Activated CD8-positive, alpha-beta T cell treated with anti-CD3 and anti-CD28 coated beads, Interleukin-2, amount 10 ng/mL, durations not matched to agents 7 days and 5 days (primary cell): ENCODE measurements around the gene MORC3. TPM values are rescaled to one million over a fixed set of nuclear protein-coding genes. Genes with fewer than 3 reads are reported as not detected.
A peak's percentile ranks its signal among the peaks of the same experiment; 100 is the strongest.
"Not testable (repeated sequence)": the region's sequence is repeated elsewhere in the genome, so short reads cannot be mapped to it uniquely, and the experiment has no call there.

ENCODE experiments used
- ATAC-seq: fragments of 150-1000 bp; cut with Tn5 transposase; one replicate; pipeline ENCODE4 v1.10.0; 2021; ENCODE audit warnings: moderate library complexity
- CTCF ChIA-PET: fragments of 350-600 bp; sonication (Branson Sonifier 250); formaldehyde crosslinking; loops from one replicate; lab custom pipeline; 2021; ENCODE audit warnings: antibody characterized with exemption; lab: Charles Lee
- POLR2A ChIA-PET: fragments of 350-600 bp; sonication (Branson Sonifier 250); formaldehyde crosslinking; loops from one replicate; lab custom pipeline; 2021; ENCODE audit warnings: antibody characterized with exemption; lab: Charles Lee
- DNase-seq: peaks from one replicate; pipeline ENCODE4 v3.0.0-alpha.2; 2020
- H3K27ac Mint-ChIP-seq: one replicate; pipeline ENCODE4 v1.8.0; 2021; ENCODE audit warnings: mild to moderate bottlenecking, mixed read lengths
- H3K27me3 Mint-ChIP-seq: one replicate; pipeline ENCODE4 v1.8.0; 2021; ENCODE audit warnings: low read depth, mixed read lengths
- H3K36me3 Mint-ChIP-seq: one replicate; pipeline ENCODE4 v1.8.0; 2021; ENCODE audit warnings: low read depth, mixed read lengths
- H3K4me1 Mint-ChIP-seq: one replicate; pipeline ENCODE4 v1.8.0; 2021; ENCODE audit warnings: low read depth, mixed read lengths
- H3K4me3 Mint-ChIP-seq: one replicate; pipeline ENCODE4 v1.8.0; 2021; ENCODE audit warnings: mild to moderate bottlenecking, mixed read lengths
- H3K9me3 Mint-ChIP-seq: one replicate; pipeline ENCODE4 v1.8.0; 2022; ENCODE audit warnings: mixed read lengths; ENCODE audit not compliant: insufficient read depth
- total RNA-seq, 2 experiments: library from RNA; stranded (reverse); gene quantifications; one replicate each; pipeline ENCODE4 v1.2.3, GENCODE V29; 2021

Gene MORC3
- total RNA-seq, 2 experiments from 2014 or later: 31.6 to 35.2 TPM

DNA sequence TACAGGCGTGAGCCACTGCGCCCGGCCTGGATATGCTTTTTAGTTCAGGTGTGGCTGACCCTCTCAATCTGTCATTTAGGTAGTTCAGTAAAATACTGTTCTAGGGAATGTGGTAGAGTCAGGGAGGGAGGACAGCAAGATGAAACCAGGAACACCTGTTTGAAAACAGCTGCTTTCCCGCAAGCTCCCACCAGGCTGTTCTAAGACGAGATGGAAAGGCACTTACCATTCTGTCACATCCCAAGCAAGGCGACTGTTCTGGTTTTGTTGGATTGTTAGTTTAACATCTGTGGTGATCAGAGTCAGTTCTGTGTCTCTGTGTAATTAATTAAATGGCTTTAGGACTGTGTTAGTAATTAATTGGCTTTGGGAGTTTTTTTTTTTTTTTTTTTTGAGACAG lies 68.1 kb downstream of the MORC3 start:
- no peaks in the 10 kb centered on the region for H3K27me3 Mint-ChIP-seq
- POLR2A ChIA-PET: no interaction called here
- CTCF ChIA-PET: interaction anchor here (0.8 kb wide), 1 partner anchor 66 kb away, joined by 4 read pairs; no protein-coding TSS in a partner anchor
- H3K4me3 Mint-ChIP-seq: no peak overlapping the region
- no peaks in the 10 kb centered on the region for H3K9me3 Mint-ChIP-seq
- DNase-seq (no peak), ATAC-seq (no peak)
- peaks cover 56% of the 10 kb centered on the region for H3K36me3 Mint-ChIP-seq
- peaks cover 30% of the 10 kb centered on the region for H3K4me1 Mint-ChIP-seq
- H3K27ac Mint-ChIP-seq: no peak overlapping the region

DNA sequence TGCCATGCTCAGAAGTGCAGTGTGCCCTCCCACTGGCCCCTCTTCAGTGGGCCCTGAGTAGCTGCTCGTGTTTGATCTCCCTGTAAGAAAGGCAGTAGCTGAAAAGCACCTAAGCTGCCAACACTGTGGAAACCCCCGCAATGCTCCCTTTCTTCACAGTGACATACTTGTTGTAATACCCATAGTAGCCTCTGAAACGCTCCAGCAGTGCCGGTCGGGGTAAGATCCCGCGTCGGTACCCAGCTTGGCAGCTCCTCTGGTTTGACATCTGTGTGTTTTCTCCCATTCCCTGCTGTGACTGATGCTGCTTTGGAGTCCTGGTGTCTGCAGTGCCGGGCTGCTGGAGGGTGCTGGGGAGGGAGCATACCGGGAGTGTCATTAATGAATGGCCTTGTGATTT lies 68.8 kb downstream of the MORC3 start:
- ATAC-seq (no peak), DNase-seq (no peak)
- no peaks in the 10 kb centered on the region for H3K9me3 Mint-ChIP-seq
- ChIA-PET POLR2A (no interaction called here), CTCF (interaction anchor here (0.6 to 0.8 kb wide), 2 partner anchors 67 to 1139 kb away, joined by 4 read pairs; no protein-coding TSS in a partner anchor)
- no peak overlapping the region for H3K4me3 Mint-ChIP-seq
- no peaks in the 10 kb centered on the region for H3K27me3 Mint-ChIP-seq
- H3K27ac Mint-ChIP-seq: peak overlapping the region; percentile 11
- peaks cover 30% of the 10 kb centered on the region for H3K4me1 Mint-ChIP-seq
- H3K36me3 Mint-ChIP-seq: peaks cover 59% of the 10 kb centered on the region

DNA sequence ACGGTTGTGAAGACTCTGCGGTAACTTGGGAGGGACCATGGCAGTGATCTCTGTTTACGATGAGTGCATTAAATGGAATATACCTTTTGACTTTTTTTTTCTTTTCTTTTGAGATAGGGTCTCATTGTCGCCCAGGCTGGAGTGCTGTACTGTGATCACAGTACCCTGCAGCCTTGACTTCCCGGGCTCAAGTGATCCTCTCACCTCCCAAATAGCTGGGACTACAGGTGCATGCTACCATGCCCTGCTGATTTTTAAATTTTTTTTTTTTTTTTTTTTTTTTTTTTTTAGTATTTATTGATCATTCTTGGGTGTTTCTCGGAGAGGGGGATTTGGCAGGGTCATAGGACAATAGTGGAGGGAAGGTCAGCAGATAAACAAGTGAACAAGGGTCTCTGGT lies 71.7 kb downstream of the MORC3 start:
- H3K27me3 Mint-ChIP-seq, POLR2A ChIA-PET, H3K27ac Mint-ChIP-seq, ATAC-seq, H3K4me3 Mint-ChIP-seq, H3K9me3 Mint-ChIP-seq, DNase-seq: not testable (repeated sequence)
- Mint-ChIP-seq H3K36me3 (peaks cover 65% of the 10 kb centered on the region), H3K4me1 (peaks cover 20% of the 10 kb centered on the region)
- CTCF ChIA-PET: interaction anchor here (0.8 to 1.4 kb wide), 3 partner anchors 71 to 255 kb away, joined by 3 read pairs; partner anchors contain the start of gene MORC3

DNA sequence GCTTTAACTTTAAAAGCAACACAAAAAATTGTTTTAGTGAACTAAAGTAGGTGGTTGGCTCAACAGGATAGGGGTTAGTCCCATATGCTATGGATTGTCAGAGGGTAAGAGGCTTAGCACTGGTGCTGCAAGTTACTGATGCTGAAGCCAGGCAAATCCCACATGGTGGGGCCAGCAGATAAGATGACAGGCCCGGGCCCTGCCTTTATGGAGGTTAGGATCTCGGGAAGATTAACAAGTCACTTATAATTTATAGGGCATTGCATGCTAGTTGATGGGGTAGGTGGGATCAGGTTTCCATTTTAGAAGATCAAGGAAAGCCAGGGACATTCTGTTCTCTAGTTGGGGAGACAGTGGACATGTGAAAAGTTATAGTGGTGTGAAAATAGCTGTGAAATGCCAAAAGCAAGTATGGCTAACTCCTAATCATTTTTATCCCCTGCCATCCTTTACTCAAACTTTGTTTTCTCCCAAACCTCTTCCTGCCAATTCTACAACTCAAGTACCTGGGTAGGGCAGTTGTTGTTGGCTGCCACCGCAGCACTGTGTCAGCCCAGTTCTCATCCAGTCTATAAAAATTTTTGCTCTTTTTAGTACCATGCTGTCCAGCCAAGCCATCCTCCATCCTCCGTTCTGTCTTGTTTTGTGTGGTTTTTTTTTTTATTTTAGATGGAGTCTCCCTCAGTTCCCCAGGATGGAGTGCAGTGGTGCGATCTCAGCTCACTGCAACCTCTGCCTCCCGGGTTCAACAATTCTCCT lies 75.5 kb downstream of the MORC3 start:
- Mint-ChIP-seq H3K9me3 (no peaks in the 10 kb centered on the region), H3K4me1 (no peaks in the 10 kb centered on the region), H3K27me3 (no peaks in the 10 kb centered on the region), H3K36me3 (peaks cover 58% of the 10 kb centered on the region), H3K27ac (no peak overlapping the region), H3K4me3 (no peak overlapping the region)
- ATAC-seq (no peak), DNase-seq (no peak)
- POLR2A ChIA-PET: no interaction called here
- CTCF ChIA-PET: no interaction called here

DNA sequence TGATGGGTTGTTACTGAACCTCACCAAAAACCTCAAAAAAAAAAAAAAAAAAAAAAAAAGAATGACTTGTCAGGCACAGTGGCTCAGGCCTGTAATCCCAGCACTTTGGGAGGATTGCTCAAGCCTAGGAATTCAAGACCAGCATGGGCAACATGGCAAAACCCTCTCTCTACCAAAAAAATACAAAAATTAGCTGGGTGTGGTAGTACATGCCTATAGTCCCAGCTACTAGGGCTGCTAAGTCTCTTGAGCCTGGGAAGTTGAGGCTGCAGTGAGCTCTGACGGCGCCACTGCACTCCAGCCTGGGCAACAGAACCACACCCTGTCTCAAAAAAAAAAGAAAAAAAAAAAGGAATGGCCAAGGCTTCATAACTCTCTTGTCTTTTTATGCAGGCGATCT lies 76.3 kb downstream of the MORC3 start:
- Mint-ChIP-seq H3K36me3 (peaks cover 56% of the 10 kb centered on the region), H3K4me1 (no peaks in the 10 kb centered on the region), H3K27ac (no peak overlapping the region), H3K9me3 (no peaks in the 10 kb centered on the region), H3K4me3 (no peak overlapping the region), H3K27me3 (no peaks in the 10 kb centered on the region)
- POLR2A ChIA-PET: no interaction called here
- DNase-seq (no peak), ATAC-seq (no peak)
- CTCF ChIA-PET: interaction anchor here (0.6 kb wide), 1 partner anchor 320 kb away, joined by 3 read pairs; no protein-coding TSS in a partner anchor

DNA sequence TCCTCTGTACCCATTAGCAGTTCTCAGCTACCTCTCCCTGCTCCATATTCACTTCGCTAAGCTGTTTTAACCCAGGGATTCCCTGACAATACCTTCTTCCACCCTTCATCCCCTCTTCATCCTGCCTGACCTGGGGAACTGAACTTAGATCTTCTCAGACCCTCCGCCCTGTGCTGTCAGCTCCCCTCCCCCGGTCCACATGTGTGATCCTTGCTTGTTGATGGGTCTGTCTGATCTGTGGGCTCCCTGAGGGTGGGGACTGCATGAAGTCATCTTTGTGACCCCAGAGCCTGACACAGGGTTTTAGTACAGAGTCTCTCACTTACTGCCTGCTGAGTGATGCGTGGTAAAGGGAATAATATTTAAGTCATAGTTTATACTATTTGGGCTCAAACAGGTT lies 77.0 kb downstream of the MORC3 start:
- H3K36me3 Mint-ChIP-seq: peaks cover 54% of the 10 kb centered on the region
- POLR2A ChIA-PET: no interaction called here

DNA sequence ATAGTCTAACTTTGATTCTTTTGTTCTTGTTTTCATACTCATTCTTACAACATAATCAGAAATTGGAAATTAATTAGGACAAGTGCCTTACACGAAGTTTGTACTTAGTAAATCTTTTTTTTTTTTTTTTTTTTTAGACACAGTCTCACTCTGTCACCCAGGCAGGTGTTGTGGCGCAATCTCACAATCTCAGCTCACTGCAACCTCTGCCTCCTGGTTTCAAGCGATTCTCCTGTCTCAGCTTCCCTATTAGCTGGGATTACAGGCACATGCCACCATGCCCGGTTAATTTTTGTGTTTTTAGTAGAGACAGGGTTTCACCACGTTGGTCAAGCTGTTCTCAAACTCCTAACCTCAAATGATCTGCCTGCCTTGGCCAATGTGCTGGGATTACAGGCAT lies 77.6 kb downstream of the MORC3 start:
- ATAC-seq (no peak), DNase-seq (no peak)
- ChIA-PET CTCF (no interaction called here), POLR2A (no interaction called here)
- H3K4me3 Mint-ChIP-seq: no peak overlapping the region
- no peaks in the 10 kb centered on the region for H3K9me3 Mint-ChIP-seq
- H3K4me1 Mint-ChIP-seq: no peaks in the 10 kb centered on the region
- H3K36me3 Mint-ChIP-seq: peaks cover 54% of the 10 kb centered on the region
- H3K27me3 Mint-ChIP-seq: no peaks in the 10 kb centered on the region
- H3K27ac Mint-ChIP-seq: no peak overlapping the region

More for the DNA sequence above, 77.0 kb downstream of the MORC3 start:
- DNase-seq (no peak), ATAC-seq (no peak)
- CTCF ChIA-PET: no interaction called here
- no peaks in the 10 kb centered on the region for H3K27me3 Mint-ChIP-seq
- no peak overlapping the region for H3K4me3 Mint-ChIP-seq
- peak overlapping the region; percentile 3 for H3K27ac Mint-ChIP-seq
- H3K9me3 Mint-ChIP-seq: no peaks in the 10 kb centered on the region
- no peaks in the 10 kb centered on the region for H3K4me1 Mint-ChIP-seq

DNA sequence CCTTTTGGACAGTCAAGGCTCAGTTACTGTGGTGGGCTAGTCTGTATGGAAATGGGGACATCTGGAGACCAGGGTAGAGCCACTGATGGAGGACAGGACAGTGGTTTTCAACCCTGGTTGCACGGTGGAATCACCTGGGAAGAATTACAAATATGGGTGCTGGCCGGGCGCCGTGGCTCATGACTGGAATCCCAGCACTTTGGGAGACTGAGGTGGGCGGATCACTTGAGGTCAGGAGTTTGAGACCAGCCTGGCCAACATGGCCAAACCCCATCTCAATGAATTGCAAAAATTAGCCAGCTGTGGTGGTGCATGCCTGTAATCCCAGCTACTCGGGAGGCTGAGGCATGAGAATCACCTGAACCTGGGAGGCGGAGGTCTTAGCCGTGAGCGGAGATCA lies 79.7 kb downstream of the MORC3 start:
- H3K36me3 Mint-ChIP-seq: peaks cover 50% of the 10 kb centered on the region
- H3K4me3 Mint-ChIP-seq, H3K4me1 Mint-ChIP-seq, H3K27ac Mint-ChIP-seq, H3K9me3 Mint-ChIP-seq, ATAC-seq, CTCF ChIA-PET, DNase-seq, H3K27me3 Mint-ChIP-seq, POLR2A ChIA-PET: not testable (repeated sequence)

DNA sequence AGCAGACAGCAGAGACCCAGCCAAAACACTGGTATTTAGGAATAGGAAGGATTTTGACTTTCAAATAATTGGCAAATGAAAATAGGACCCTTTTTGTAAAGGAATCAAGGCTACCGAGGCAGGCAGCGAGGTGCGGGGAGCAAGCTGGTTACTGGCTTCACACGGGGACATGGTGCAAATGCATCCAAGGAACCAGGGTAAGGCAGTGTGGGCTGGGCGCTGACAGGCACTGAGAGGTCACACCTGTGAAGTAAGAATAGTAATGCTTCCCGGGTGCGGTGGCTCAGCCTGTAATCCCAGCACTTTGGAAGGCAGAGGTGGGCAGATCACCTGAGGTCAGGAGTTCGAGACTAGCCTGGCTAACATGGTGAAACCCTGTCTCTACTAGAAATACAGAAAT lies 80.7 kb downstream of the MORC3 start:
- no peak for DNase-seq
- Mint-ChIP-seq H3K27ac (no peak overlapping the region), H3K4me3 (no peak overlapping the region), H3K36me3 (peaks cover 52% of the 10 kb centered on the region), H3K27me3 (no peaks in the 10 kb centered on the region), H3K4me1 (no peaks in the 10 kb centered on the region), H3K9me3 (no peaks in the 10 kb centered on the region)
- ChIA-PET CTCF (no interaction called here), POLR2A (no interaction called here)
- ATAC-seq: no peak

DNA sequence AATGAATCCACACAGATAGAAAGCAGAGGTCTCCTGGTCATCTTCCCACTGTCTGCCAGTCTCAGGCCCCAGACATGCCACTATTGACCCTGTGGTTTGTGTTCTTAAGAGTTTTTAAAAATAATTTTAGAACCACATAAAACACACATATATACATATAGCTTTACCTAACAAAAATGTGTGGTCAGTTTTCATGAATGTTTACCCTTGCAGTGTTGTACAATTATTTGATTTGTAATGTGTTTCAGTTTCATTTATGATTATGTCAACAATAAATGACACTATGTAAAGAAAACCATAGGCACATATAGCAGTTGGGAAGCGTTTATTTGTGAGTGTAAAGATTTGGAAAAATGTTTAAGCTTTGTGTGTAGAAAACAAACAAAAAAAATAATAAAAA lies 82.3 kb downstream of the MORC3 start:
- H3K4me3 Mint-ChIP-seq: no peak overlapping the region
- no peaks in the 10 kb centered on the region for H3K27me3 Mint-ChIP-seq
- H3K27ac Mint-ChIP-seq: no peak overlapping the region
- peaks cover 48% of the 10 kb centered on the region for H3K36me3 Mint-ChIP-seq
- DNase-seq (no peak), ATAC-seq (no peak)
- CTCF ChIA-PET: interaction anchor here (1.1 kb wide), 1 partner anchor 251 kb away, joined by 3 read pairs; no protein-coding TSS in a partner anchor
- H3K4me1 Mint-ChIP-seq: no peaks in the 10 kb centered on the region
- H3K9me3 Mint-ChIP-seq: no peaks in the 10 kb centered on the region
- POLR2A ChIA-PET: no interaction called here

DNA sequence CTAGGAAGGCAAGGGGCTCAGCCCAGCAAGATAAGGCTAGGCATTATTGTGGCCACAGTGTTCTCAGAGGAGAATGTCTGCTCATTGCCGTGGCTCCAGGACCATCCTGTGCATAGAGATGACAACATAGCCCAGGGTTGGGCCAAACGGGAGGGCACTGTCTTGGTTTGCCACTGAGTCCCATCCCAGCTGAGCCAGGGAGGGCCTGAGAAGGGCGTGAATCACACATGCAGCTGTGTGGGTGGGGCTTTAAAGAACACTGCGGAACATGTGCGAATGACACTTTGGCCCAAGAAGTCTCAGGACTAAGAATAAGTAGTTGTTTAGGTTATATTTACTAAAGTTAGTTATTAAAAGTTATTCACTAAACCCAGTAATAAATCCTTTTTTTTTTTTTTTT lies 83.7 kb downstream of the MORC3 start:
- Mint-ChIP-seq H3K4me1 (no peaks in the 10 kb centered on the region), H3K9me3 (no peaks in the 10 kb centered on the region), H3K27me3 (no peaks in the 10 kb centered on the region), H3K27ac (no peak overlapping the region), H3K4me3 (no peak overlapping the region), H3K36me3 (peaks cover 55% of the 10 kb centered on the region)
- POLR2A ChIA-PET: no interaction called here
- ATAC-seq (no peak), DNase-seq (no peak)
- CTCF ChIA-PET: no interaction called here

DNA sequence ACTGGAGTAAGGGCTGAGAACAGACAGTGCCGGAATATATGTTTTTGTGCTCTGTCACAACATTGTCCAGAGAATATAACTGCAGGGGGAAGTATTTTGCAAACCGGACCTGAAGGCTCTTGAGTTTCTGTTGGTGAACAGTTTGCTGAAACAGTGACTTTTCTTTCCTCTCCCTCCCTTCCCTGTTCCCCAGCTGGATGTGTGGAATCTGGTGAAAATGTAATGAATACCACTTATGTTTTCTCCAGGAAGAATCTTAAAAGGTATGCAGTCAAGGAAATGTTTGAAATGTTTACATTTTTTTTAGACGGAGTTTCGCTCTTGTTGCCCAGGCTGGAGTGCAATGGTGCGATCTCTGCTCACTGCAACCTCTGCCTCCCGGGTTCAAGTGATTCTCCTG lies 88.6 kb downstream of the MORC3 start:
- H3K9me3 Mint-ChIP-seq: no peaks in the 10 kb centered on the region
- H3K27ac Mint-ChIP-seq: no peak overlapping the region
- no peak for ATAC-seq
- H3K27me3 Mint-ChIP-seq: no peaks in the 10 kb centered on the region
- H3K4me1 Mint-ChIP-seq: no peaks in the 10 kb centered on the region
- H3K36me3 Mint-ChIP-seq: peaks cover 52% of the 10 kb centered on the region
- POLR2A ChIA-PET: no interaction called here
- H3K4me3 Mint-ChIP-seq: no peak overlapping the region
- CTCF ChIA-PET: no interaction called here
- no peak for DNase-seq
